HCT116 (cell line): ENCODE data around the gene IL5. TPM values are rescaled to one million over a fixed set of nuclear protein-coding genes. Genes with fewer than 3 reads are reported as not detected.

Experiments used
- ATAC-seq: fragments of 200-7000 bp; cut with Tn5 transposase; 2 replicates; pipeline ENCODE4 v1.9.1; 2020; ENCODE audit warnings: mild to moderate bottlenecking, moderate library complexity
- BruUV-seq: library from RNA; stranded (reverse); fragments of 400-500 nt; replicated peaks from 2 replicates; lab custom pipeline; 2021; lab: Mats Ljungman, UMichigan
- CTCF ChIA-PET: fragments of 300-600 bp; sonication (Branson Sonifier 250); formaldehyde crosslinking; loops from one replicate; lab custom pipeline; 2021; ENCODE audit warnings: antibody characterized with exemption; lab: Charles Lee
- POLR2A ChIA-PET: fragments of 300-600, 350-600 bp; sonication (Branson Sonifier 250); formaldehyde crosslinking; loops from one replicate; lab custom pipeline; 2021; ENCODE audit warnings: antibody characterized with exemption; lab: Charles Lee
- RAD21 ChIA-PET, 2 experiments: fragments of 300-600 bp; sonication (Branson Sonifier 250); formaldehyde crosslinking; loops; one replicate each; lab custom pipeline; 2023; ENCODE audit warnings: low total read pairs in 2 of 2; ENCODE audit not compliant: uncharacterized antibody in 2 of 2, unreplicated experiment in 2 of 2, low non-redundant PET in 1 of 2; lab: Charles Lee
- DNase-seq: peaks from one replicate; pipeline ENCODE4 v3.0.0-alpha.2; 2010; ENCODE audit warnings: low read depth, low spot score
- H2AFZ ChIP-seq: fragments of 200-600 bp; shearing (Covaris generic), sonication (generic); 2 replicates; pipeline ENCODE4 v1.6.1; 2017; ENCODE audit warnings: low read depth, mixed run types, mixed read lengths, antibody characterized with exemption, low read length; ENCODE audit not compliant: poor library complexity, severe bottlenecking
- H3K27ac ChIP-seq: 2 replicates; pipeline ENCODE4 v1.5.1; 2012; ENCODE audit warnings: low read depth, low read length
- H3K27me3 ChIP-seq: fragments of 200-600 bp; sonication (generic); 2 replicates; pipeline ENCODE4 v1.6.1; 2016; ENCODE audit warnings: mixed run types, low read length, mixed read lengths; ENCODE audit not compliant: insufficient read depth
- H3K36me3 ChIP-seq, 2 experiments: fragments of 200-500 bp in 1 of 2; fragments of 200-600 bp in 1 of 2; sonication (Bioruptor generic) in 1 of 2; sonication (generic) in 1 of 2; 2 replicates each; pipeline versions ENCODE4 v1.5.1 to v1.6.1; 2014 to 2016; ENCODE audit warnings: low read length in 2 of 2, inconsistent platforms in 1 of 2, mixed read lengths in 1 of 2, mixed run types in 1 of 2; ENCODE audit not compliant: insufficient read depth in 2 of 2, control insufficient read depth in 1 of 2
- H3K4me1 ChIP-seq, 2 experiments: fragments of 200-600 bp in 1 of 2; sonication (generic) in 1 of 2; 2 replicates each; pipeline versions ENCODE4 v1.5.1 to v1.6.1; 2012 to 2017; ENCODE audit warnings: low read length in 2 of 2, inconsistent platforms in 1 of 2, mild to moderate bottlenecking in 1 of 2, mixed read lengths in 1 of 2, mixed run types in 1 of 2, moderate library complexity in 1 of 2; ENCODE audit not compliant: insufficient read depth in 2 of 2, control insufficient read depth in 1 of 2
- H3K4me2 ChIP-seq: fragments of 200-600 bp; sonication (generic); 2 replicates; pipeline ENCODE4 v1.6.1; 2017; ENCODE audit warnings: mixed run types, low read length, mixed read lengths
- H3K4me3 ChIP-seq, 2 experiments: fragments of 200-600 bp in 1 of 2; sonication (generic) in 1 of 2; replicated peaks in 1 of 2; 2 replicates each; pipeline ENCODE4 v1.5.1; 2011 to 2016; ENCODE audit warnings: low read length in 2 of 2, control low read depth in 1 of 2, low read depth in 1 of 2, mild to moderate bottlenecking in 1 of 2, mixed read lengths in 1 of 2, mixed run types in 1 of 2
- H3K79me2 ChIP-seq: fragments of 200-600 bp; sonication (generic); 2 replicates; pipeline ENCODE4 v1.6.1; 2017; ENCODE audit warnings: mild to moderate bottlenecking, mixed run types, low read length, moderate library complexity, mixed read lengths; ENCODE audit not compliant: insufficient read depth
- H3K9ac ChIP-seq: fragments of 200-600 bp; sonication (generic); 2 replicates; pipeline ENCODE4 v1.6.1; 2016; ENCODE audit warnings: low read length, mixed read lengths
- H3K9me2 ChIP-seq: fragments of 200-600 bp; sonication (generic), shearing (Covaris generic); 2 replicates; pipeline ENCODE4 v1.6.1; 2017; ENCODE audit warnings: mixed run types, mild to moderate bottlenecking, moderate library complexity; ENCODE audit not compliant: insufficient read depth
- H3K9me3 ChIP-seq, 2 experiments: fragments of 200-500 bp in 1 of 2; fragments of 200-600 bp in 1 of 2; sonication (Bioruptor generic) in 1 of 2; sonication (generic) in 1 of 2; 2 replicates each; pipeline ENCODE4 v1.6.1; 2014 to 2017; ENCODE audit warnings: low read length in 2 of 2, mixed read lengths in 2 of 2, inconsistent platforms in 1 of 2, low read depth in 1 of 2, mild to moderate bottlenecking in 1 of 2, mixed run types in 1 of 2, moderate library complexity in 1 of 2; ENCODE audit not compliant: control insufficient read depth in 1 of 2, insufficient read depth in 1 of 2
- H4K20me1 ChIP-seq: fragments of 200-600 bp; sonication (generic), shearing (Covaris generic); 2 replicates; pipeline ENCODE4 v1.6.1; 2017; ENCODE audit warnings: mixed run types, mild to moderate bottlenecking, moderate library complexity; ENCODE audit not compliant: insufficient read depth
- CBX3 ChIP-seq: IDR thresholded peaks from 2 replicates; pipeline ENCODE4 v1.6.1; 2012; ENCODE audit warnings: low read depth
- CEBPB ChIP-seq: IDR thresholded peaks from 2 replicates; pipeline ENCODE4 v1.6.1; 2012; ENCODE audit warnings: low read depth
- EGR1 ChIP-seq: IDR thresholded peaks from 2 replicates; pipeline ENCODE4 v1.6.1; 2012; ENCODE audit warnings: low read depth
- ELF1 ChIP-seq: IDR thresholded peaks from 2 replicates; pipeline ENCODE4 v1.6.1; 2012; ENCODE audit warnings: low read depth, borderline replicate concordance
- EZH2phosphoT487 ChIP-seq: fragments of 200-600 bp; IDR thresholded peaks from 2 replicates; pipeline ENCODE4 v1.6.1; 2018; ENCODE audit warnings: antibody characterized with exemption, borderline replicate concordance
- JUND ChIP-seq: IDR thresholded peaks from 2 replicates; pipeline ENCODE4 v1.6.1; 2012
- POLR2AphosphoS5 ChIP-seq: IDR thresholded peaks from 2 replicates; pipeline ENCODE4 v1.6.1; 2011; ENCODE audit warnings: mild to moderate bottlenecking, low read depth, low read length, moderate library complexity
- REST ChIP-seq: IDR thresholded peaks from 2 replicates; pipeline ENCODE4 v1.6.1; 2012; ENCODE audit warnings: low read depth
- YY1 ChIP-seq: IDR thresholded peaks from 2 replicates; pipeline ENCODE4 v1.6.1; 2011; ENCODE audit warnings: low read length, low read depth, moderate library complexity, mild to moderate bottlenecking; ENCODE audit not compliant: insufficient replicate concordance; ENCODE audit errors: extremely low read depth
- ZFX ChIP-seq: fragments of 450-650 bp; IDR thresholded peaks from 2 replicates; pipeline ENCODE4 v1.6.1; 2017
- intact Hi-C: fragments of 100-400 bp; cut with micrococcal nuclease; formaldehyde crosslinking; loops from 2 replicates; pipeline ENCODE4 v1.10.0; 2022
- total RNA-seq: library from RNA; stranded (reverse); gene quantifications from one replicate; pipeline ENCODE4 v1.2.1, GENCODE V29; 2021; ENCODE audit not compliant: unreplicated experiment

Gene IL5
- total RNA-seq, 1 experiment from 2014 or later: not detected

GRCh38 chr5:132504746-132505145 lies 38.6 kb downstream of the IL5 start:
- H3K36me3 ChIP-seq: no peaks in the 10 kb centered on the region
- no peaks in the 10 kb centered on the region for H4K20me1 ChIP-seq
- DNase-seq: no peak
- ATAC-seq: no peak
- TF ChIP-seq EGR1 (no peak), JUND (no peak), EZH2phosphoT487 (no peak), CEBPB (no peak), CBX3 (no peak), REST (no peak), ZFX (no peak), ELF1 (no peak), YY1 (no peak), POLR2AphosphoS5 (no peak)
- TF ChIP-seq, all 23 proteins: peak for 0
- Histone ChIP-seq H3K79me2 (no peaks in the 10 kb centered on the region), H2AFZ (no peak overlapping the region), H3K4me3 (no peak overlapping the region), H3K27me3 (no peaks in the 10 kb centered on the region), H3K9me2 (no peaks in the 10 kb centered on the region), H3K4me1 (peaks cover 2 to 37% of the 10 kb centered on the region in 2 experiments; a peak in 3 of 4 replicates), H3K27ac (no peak overlapping the region), H3K9me3 (no peaks in the 10 kb centered on the region), H3K9ac (no peak overlapping the region), H3K4me2 (no peak overlapping the region)
- POLR2A ChIA-PET: interaction anchor here (1.1 to 2.0 kb wide), 2 partner anchors 9 to 15 kb away, joined by 3 to 7 read pairs; partner anchors contain the start of gene IRF1
- intact Hi-C loops: loop anchor here (5.0 kb wide), 1 partner anchor 437 kb away; no protein-coding TSS in a partner anchor
- RAD21 ChIA-PET: interaction anchor here in 1 of 2 experiments (0.7 kb wide), 1 partner anchor 117 kb away, joined by 3 read pairs; no protein-coding TSS in a partner anchor
- CTCF ChIA-PET: interaction anchor here (1.2 to 2.7 kb wide), 5 partner anchors 25 to 379 kb away, joined by 3 to 10 read pairs (median 4); no protein-coding TSS in a partner anchor
- no TSS peak for BruUV-seq
